ENCODE results near the gene MLLT1. TPM values are rescaled to one million over a fixed set of nuclear protein-coding genes. Genes with fewer than 3 reads are reported as not detected.

MLLT1 gene
- total and polyA plus RNA-seq, 2 of the 8 experiments (the other 6 are each of a cell fraction or from before 2014, with no cell fraction given) = 18.8 to 45.1 TPM

- no peak for DNase-seq (ENCODE audit: low read depth in 1 of 2, low spot score in 2 of 2)
- no peak for FAIRE-seq
These were observed 68.0 kb downstream of the MLLT1 start for GRCh38 chr19:6211632-6212402.

More at GRCh38 chr19:6211632-6212402, 68.0 kb downstream of the MLLT1 start:
- no peak overlapping the region for H3K4me2 ChIP-seq (ENCODE audit: insufficient read depth in 1 of 2, low read depth in 2 of 2, low read length in 2 of 2)
- H3K27ac ChIP-seq (ENCODE audit: low read depth, low read length) = no peak overlapping the region
- H3K4me3 ChIP-seq (ENCODE audit: extremely low read depth in 1 of 4, insufficient read depth in 2 of 4, low read depth in 3 of 4, low read length in 4 of 4) = no peak overlapping the region
- no peak overlapping the region for H3K14ac ChIP-seq (ENCODE audit: insufficient read length)
- ChIA-PET CTCF (ENCODE audit: partially characterized antibody) (interaction anchor here (0.6 kb wide), 1 partner anchor 55 kb away, joined by 3 read pairs; no protein-coding TSS in a partner anchor), POLR2A (ENCODE audit: partially characterized antibody) (no interaction called here)
- no peak overlapping the region for H3K9ac ChIP-seq (replicated peaks in 1 of 4; ENCODE audit: extremely low read depth in 1 of 4, low read depth in 3 of 4, low read length in 3 of 4)
- TF ChIP-seq RAD21 (IDR thresholded peaks at IDR 0.05 in 1 of 2, conservative IDR thresholded peaks at IDR 0.05 in 1 of 2; ENCODE audit: low read depth in 2 of 2, low read length in 2 of 2) (no peak), CHD2 (IDR thresholded peaks at IDR 0.05; ENCODE audit: low read length) (no peak)
- H2BK15ac ChIP-seq (ENCODE audit: low read length) = no peak overlapping the region
- no peak overlapping the region for H3K4ac ChIP-seq (replicated peaks; ENCODE audit: insufficient read length, low read depth, low read length)
- H4K5ac ChIP-seq (ENCODE audit: insufficient read length, low read depth, low read length) = no peak overlapping the region
- no peaks in the 10 kb centered on the region for H3K27me3 ChIP-seq (replicated peaks in 1 of 4; ENCODE audit: control insufficient read depth in 3 of 4, extremely low read depth in 1 of 4, insufficient read depth in 3 of 4, low read length in 3 of 4)
- no peak overlapping the region for H2BK120ac ChIP-seq (replicated peaks; ENCODE audit: low read depth, low read length)
- H3K23ac ChIP-seq (ENCODE audit: insufficient read length) = no peak overlapping the region
- no peak overlapping the region for H2AK5ac ChIP-seq (ENCODE audit: low read depth, low read length)
- H3K36me3 ChIP-seq (ENCODE audit: control insufficient read depth in 2 of 4, insufficient read depth in 4 of 4, low read length in 3 of 4) = peaks cover 0 to 19% (median 4%) of the 10 kb centered on the region in 4 experiments; a peak in 4 of 8 replicates
- H3K56ac ChIP-seq (replicated peaks; ENCODE audit: insufficient read length, low read depth, low read length) = no peak overlapping the region
- H3K9me3 ChIP-seq (ENCODE audit: insufficient read depth in 2 of 2, low read depth in 1 of 2, low read length in 1 of 2) = no peaks in the 10 kb centered on the region
- H4K20me1 ChIP-seq (replicated peaks in 1 of 2; ENCODE audit: control insufficient read depth in 1 of 2, insufficient read depth in 2 of 2, low read length in 2 of 2) = peaks cover 0 to 6% of the 10 kb centered on the region in 2 experiments
- no peak overlapping the region; the same call in 1 of the 2 replicates for H4K8ac ChIP-seq (ENCODE audit: extremely low read depth, insufficient read depth, low read length)
- no peak overlapping the region for H3K18ac ChIP-seq (ENCODE audit: extremely low read depth, low read length)
- peaks cover 0 to 4% (median 2%) of the 10 kb centered on the region in 4 experiments; a peak in 1 of 7 replicates for H3K4me1 ChIP-seq (replicated peaks in 1 of 4; ENCODE audit: control insufficient read depth in 3 of 4, insufficient read depth in 4 of 4, low read length in 3 of 4)
- no peak overlapping the region for H2BK12ac ChIP-seq (ENCODE audit: low read depth, low read length)
- H4K91ac ChIP-seq (replicated peaks; ENCODE audit: insufficient read length, low read length) = no peak overlapping the region
- no peak overlapping the region for H2AFZ ChIP-seq (ENCODE audit: low read length)
- no peaks in the 10 kb centered on the region; the same call in 1 of the 2 replicates for H3K79me1 ChIP-seq (ENCODE audit: low read depth, low read length)
- peaks cover 5% of the 10 kb centered on the region; the same call in 1 of the 2 replicates for H3K23me2 ChIP-seq (ENCODE audit: low read depth, low read length)
- no peak overlapping the region for H2BK5ac ChIP-seq (ENCODE audit: low read depth, low read length)
- 95% methylated on average over 32 of the region's 43 CpGs; no CpG with 5 or more reads in 1 of the 2 experiments for WGBS, 2 experiments (ENCODE audit: extremely low coverage in 1 of 2, insufficient coverage in 1 of 2, insufficient read length in 1 of 2, insufficient replicate concordance in 2 of 2, low coverage in 1 of 2, low lambda C conversion rate in 2 of 2, missing lambda C conversion rate in 1 of 2)
- no peak overlapping the region for H2BK20ac ChIP-seq (ENCODE audit: low read length)
- H3K79me2 ChIP-seq (ENCODE audit: control insufficient read depth in 1 of 2, insufficient read depth in 2 of 2, low read length in 2 of 2) = no peaks in the 10 kb centered on the region
